HUES64 (cell line): Measurements from ENCODE around the gene RALGPS1.

ENCODE experiments used
- H3K27ac ChIP-seq: 2 replicates; pipeline ENCODE4 v1.7.0; 2013; ENCODE audit warnings: low read depth, low read length, inconsistent platforms
- H3K27me3 ChIP-seq: 2 replicates; pipeline ENCODE4 v1.6.1; 2013; ENCODE audit warnings: mild to moderate bottlenecking, low read length; ENCODE audit not compliant: insufficient read depth
- H3K36me3 ChIP-seq: 2 replicates; pipeline ENCODE4 v1.6.1; 2013; ENCODE audit warnings: mild to moderate bottlenecking, low read length; ENCODE audit not compliant: insufficient read depth
- H3K4me1 ChIP-seq: 2 replicates; pipeline ENCODE4 v1.6.1; 2013; ENCODE audit warnings: mild to moderate bottlenecking, low read length, moderate library complexity; ENCODE audit not compliant: insufficient read depth
- H3K4me3 ChIP-seq: 2 replicates; pipeline ENCODE4 v1.5.1; 2013; ENCODE audit warnings: mild to moderate bottlenecking, low read length, moderate library complexity
- H3K9ac ChIP-seq: 2 replicates; pipeline ENCODE4 v1.6.1; 2013; ENCODE audit warnings: mild to moderate bottlenecking, low read depth, low read length
- H3K9me3 ChIP-seq: 2 replicates; pipeline ENCODE4 v1.6.1; 2013; ENCODE audit warnings: low read depth, low read length; ENCODE audit not compliant: insufficient read depth
- WGBS: fragments of 150-250, 120-280 bp; methylation state at CpG from one replicate; pipeline ENCODE4 v1.1.7; 2013; ENCODE audit warnings: missing lambda C conversion rate; 5-methylcytosine and 5-hydroxymethylcytosine counted together

The RALGPS1 gene

DNA sequence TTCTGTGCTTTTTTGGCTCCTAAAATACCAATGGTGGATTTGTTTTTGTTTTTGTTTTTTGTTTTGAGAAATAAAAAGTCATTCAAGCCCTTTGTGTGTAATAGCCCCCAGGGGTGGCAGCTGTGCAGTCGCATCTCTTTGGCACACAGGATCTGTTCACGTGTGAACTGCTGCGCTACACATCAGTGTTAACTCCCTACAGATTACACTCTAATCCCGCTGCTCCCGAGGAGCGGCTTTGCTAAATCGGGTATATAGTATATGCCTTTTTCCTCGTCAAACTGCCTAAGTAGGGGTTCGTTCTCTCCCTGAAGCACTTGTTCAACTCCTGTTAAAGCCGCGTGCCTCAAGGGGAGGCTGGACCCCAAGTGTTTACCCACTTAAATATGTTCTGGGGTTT is 31.8 kb upstream of the RALGPS1 start:
- Histone ChIP-seq H3K4me1 (peaks cover 14% of the 10 kb centered on the region), H3K9me3 (no peaks in the 10 kb centered on the region), H3K36me3 (peaks cover 36% of the 10 kb centered on the region), H3K27me3 (no peaks in the 10 kb centered on the region), H3K27ac (no peak overlapping the region), H3K9ac (no peak overlapping the region), H3K4me3 (no peak overlapping the region)
- WGBS = 94% methylated on average over 11 of the region's 11 CpGs

DNA sequence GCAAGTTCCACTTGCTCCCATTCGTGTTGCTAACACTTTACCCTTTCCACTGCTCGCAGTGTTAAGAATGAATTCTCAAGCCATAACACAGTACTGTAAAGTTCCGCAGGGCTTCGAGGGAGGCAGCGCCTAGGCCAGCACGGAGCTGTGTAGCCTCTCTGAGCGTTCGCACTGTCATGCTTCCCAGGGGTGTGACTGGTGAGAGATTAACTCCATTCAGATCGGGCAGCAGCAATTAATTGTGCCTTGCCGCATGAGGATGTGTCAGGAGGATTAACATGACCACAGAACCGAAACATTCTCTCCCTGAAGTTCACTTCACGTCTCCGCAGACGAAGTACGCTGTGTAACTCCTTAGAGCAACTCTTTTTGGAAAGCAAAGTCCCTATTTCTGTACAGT is 30.9 kb upstream of the RALGPS1 start:
- 83% methylated on average over 15 of the region's 15 CpGs for WGBS
- Histone ChIP-seq H3K36me3 (peaks cover 36% of the 10 kb centered on the region), H3K27me3 (no peaks in the 10 kb centered on the region), H3K9me3 (no peaks in the 10 kb centered on the region), H3K4me3 (no peak overlapping the region), H3K27ac (no peak overlapping the region), H3K9ac (no peak overlapping the region), H3K4me1 (peaks cover 14% of the 10 kb centered on the region)

DNA sequence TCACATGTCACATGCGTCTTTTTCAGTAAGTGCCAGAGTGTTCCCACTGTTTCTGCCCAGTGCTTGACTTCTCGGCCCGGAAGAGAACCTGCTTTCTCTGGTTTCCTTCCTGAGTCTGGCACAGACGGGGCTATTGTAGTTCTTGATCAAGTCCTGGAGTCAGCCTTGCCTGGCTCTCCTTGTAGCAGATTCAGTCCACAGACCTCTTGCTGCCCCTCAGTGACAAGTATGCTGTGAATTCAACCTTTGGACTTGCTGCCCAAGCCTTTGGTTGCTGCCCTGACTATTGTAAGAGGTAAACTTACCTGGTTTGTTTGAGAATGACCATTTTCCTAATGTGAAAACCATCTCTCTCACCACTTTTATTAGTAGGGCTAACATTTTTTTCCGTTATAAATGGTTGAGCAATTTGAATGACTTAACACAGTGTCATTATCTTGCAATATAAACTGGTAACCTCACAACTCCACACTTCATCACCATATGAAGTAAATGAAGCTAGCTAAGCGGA is 29.4 kb upstream of the RALGPS1 start:
- Histone ChIP-seq H3K36me3 (peaks cover 23% of the 10 kb centered on the region), H3K4me1 (peaks cover 14% of the 10 kb centered on the region), H3K4me3 (no peak overlapping the region), H3K27ac (no peak overlapping the region), H3K9me3 (no peaks in the 10 kb centered on the region), H3K9ac (no peak overlapping the region), H3K27me3 (no peaks in the 10 kb centered on the region)
- 94% methylated on average over 5 of the region's 6 CpGs for WGBS

DNA sequence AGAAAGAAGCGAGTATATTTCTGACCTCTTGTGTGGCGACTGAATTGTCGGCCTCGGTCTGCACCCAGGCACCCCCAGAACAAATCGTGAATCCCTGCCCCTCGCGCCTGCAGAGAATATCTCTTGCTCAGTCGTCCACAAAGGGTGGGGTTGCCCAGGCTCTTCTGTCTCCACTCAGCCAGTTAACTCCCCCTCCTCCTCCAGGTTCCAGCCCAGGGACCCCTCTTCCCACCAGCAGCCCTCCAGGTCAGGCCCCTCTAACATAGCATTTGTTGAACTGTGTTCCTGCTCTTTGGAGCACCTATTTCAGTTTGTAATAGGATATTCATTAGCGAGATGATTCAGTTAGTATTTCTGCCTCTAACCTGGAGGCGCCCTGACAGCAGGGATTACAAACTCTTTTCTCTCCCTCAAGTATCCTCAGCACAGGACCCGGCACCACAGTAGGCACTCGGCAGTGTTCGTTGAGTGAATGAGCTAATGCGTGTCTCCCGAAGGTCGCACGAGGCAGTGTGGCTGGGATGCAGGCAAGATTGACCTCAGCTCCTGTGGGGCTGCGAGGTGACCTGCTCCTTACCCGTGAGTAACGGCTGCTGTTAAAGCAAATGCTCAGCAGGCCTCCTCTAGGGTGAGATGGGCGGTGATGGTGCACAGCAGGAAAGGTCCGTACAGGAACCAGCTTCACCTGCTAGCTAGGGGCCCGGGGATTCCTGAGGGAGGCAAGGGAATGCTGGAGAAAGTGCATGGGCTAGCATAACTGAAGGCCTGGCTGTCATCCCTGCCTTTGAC is 28.4 kb upstream of the RALGPS1 start:
- Histone ChIP-seq H3K27me3 (no peaks in the 10 kb centered on the region), H3K4me3 (no peak overlapping the region), H3K27ac (no peak overlapping the region), H3K4me1 (peaks cover 14% of the 10 kb centered on the region), H3K9me3 (no peaks in the 10 kb centered on the region), H3K36me3 (peaks cover 14% of the 10 kb centered on the region), H3K9ac (no peak overlapping the region)
- 58% methylated on average over 23 of the region's 23 CpGs for WGBS

DNA sequence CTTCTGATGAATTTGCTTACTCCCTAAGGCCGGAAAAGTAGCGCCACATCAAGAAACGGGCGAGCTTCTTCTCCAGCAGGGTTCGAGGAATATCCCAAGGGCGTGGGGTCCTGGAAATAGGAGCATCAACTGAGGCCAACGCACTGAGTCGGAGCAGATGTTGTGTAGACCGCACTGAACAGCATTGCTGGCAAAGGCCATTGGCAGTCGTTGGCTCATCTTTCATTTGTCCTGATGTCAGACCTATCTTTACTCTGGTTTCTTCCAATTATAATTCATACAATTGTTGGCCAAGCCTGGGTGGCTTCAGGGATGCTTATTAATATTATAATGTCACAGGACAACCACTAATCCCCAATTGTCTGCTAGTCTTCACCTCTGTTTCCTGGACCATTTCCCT is 27.7 kb upstream of the RALGPS1 start:
- Histone ChIP-seq H3K27ac (no peak overlapping the region), H3K4me1 (peaks cover 14% of the 10 kb centered on the region), H3K4me3 (no peak overlapping the region), H3K27me3 (no peaks in the 10 kb centered on the region), H3K9me3 (no peaks in the 10 kb centered on the region), H3K9ac (no peak overlapping the region), H3K36me3 (peaks cover 8% of the 10 kb centered on the region; the same call in 1 of the 2 replicates)
- 92% methylated on average over 10 of the region's 10 CpGs for WGBS

DNA sequence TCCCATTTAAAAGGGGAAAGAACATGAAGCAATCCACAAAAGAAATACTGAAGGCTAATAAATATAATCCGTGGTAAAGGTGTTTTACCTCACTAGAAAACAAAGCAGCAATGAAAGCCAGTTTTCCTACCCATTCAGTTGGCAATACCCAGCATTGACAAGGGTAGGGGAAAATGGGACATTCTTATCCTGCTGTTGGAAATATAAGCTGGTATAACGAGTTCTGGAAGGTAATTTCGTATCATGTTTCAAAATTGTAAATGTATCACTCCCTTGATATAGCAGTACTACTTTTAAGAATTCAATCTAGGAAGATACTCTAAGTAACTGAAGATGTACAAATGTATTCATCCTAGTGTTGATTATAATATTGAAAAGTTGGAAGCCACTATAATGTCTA is 22.9 kb upstream of the RALGPS1 start:
- Histone ChIP-seq H3K4me3 (no peak overlapping the region), H3K9me3 (no peaks in the 10 kb centered on the region), H3K4me1 (no peaks in the 10 kb centered on the region), H3K27ac (no peak overlapping the region), H3K9ac (no peak overlapping the region), H3K27me3 (no peaks in the 10 kb centered on the region), H3K36me3 (no peaks in the 10 kb centered on the region)
- WGBS = 89% methylated on average over 1 of the region's 3 CpGs

DNA sequence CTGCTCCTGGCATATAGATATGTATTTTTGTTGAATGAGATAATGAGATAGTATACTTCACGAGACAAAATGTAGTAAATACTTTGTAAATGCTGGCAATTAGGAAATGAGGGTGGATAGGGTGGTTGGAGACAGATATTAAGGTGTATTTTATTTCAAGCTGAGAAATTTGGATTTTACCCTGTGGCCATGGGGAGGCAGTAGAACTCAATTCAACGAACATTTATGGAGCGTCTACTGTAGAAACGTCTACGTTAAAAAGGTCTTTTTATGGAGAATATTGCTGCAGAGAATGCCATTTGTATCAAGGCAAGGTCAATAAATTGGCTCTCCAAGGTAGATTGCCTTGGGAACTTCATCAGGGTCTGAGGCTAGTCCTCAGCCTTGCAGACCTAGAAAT is 21.5 kb upstream of the RALGPS1 start:
- Histone ChIP-seq H3K9ac (no peak overlapping the region), H3K4me3 (no peak overlapping the region), H3K36me3 (no peaks in the 10 kb centered on the region), H3K27ac (no peak overlapping the region), H3K27me3 (no peaks in the 10 kb centered on the region), H3K9me3 (no peaks in the 10 kb centered on the region), H3K4me1 (no peaks in the 10 kb centered on the region)
- 55% methylated on average over 5 of the region's 5 CpGs for WGBS

DNA sequence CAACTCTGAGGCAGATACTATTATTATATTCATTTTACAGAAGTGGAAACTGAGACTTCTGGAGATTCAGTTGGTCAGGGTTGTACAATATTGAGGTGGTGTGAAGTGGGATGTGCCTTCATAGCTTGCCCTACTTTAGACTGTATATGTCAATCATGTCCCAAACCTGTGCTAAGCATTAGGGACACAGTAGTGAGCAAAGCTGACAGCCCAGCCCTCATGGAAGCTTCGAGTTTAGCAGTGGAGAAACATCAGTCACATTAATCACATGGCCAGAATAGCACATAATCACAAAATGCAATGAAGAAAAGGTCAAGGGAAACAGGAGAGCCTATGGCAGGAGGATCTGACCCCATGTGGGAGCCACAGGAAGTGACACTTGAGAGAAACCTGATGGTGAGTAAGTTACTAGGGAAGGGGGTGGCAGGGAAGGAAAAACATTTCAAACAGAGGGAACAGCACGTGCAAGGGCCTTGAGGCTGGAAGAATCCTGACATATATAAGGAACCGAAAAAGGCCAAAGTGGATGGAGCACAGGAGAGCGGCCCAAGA is 20.5 kb upstream of the RALGPS1 start:
- 84% methylated on average over 4 of the region's 4 CpGs for WGBS
- no peak overlapping the region for H3K9ac ChIP-seq

DNA sequence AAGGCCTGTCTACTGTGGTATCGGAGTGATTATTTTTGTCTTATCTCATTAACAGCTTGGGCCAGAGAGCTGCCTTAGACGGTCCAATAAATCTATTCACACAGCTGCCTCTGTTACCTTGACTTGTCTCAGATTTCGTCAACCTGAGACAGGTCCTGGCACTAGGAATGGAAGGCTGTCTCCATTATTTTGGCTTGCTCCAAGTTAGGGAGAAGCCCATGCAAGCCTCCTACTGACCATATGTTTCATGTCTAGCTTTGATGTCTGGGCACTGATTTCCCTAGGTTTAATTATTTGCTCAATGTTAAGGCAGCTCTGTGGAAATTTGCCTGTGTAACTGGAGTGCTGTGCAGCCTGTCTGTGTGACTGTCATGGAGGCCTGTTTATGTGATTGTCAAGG is 12.4 kb upstream of the RALGPS1 start:
- Histone ChIP-seq H3K4me3 (no peak overlapping the region), H3K27ac (no peak overlapping the region), H3K36me3 (no peaks in the 10 kb centered on the region), H3K4me1 (no peaks in the 10 kb centered on the region), H3K9me3 (no peaks in the 10 kb centered on the region), H3K27me3 (no peaks in the 10 kb centered on the region), H3K9ac (no peak overlapping the region)
- 94% methylated on average over 3 of the region's 3 CpGs for WGBS

More for the DNA sequence above, 20.5 kb upstream of the RALGPS1 start:
- H3K4me3 ChIP-seq = no peak overlapping the region
- no peaks in the 10 kb centered on the region for H3K9me3 ChIP-seq
- no peak overlapping the region for H3K27ac ChIP-seq
- no peaks in the 10 kb centered on the region for H3K4me1 ChIP-seq
- H3K27me3 ChIP-seq = no peaks in the 10 kb centered on the region
- H3K36me3 ChIP-seq = no peaks in the 10 kb centered on the region

DNA sequence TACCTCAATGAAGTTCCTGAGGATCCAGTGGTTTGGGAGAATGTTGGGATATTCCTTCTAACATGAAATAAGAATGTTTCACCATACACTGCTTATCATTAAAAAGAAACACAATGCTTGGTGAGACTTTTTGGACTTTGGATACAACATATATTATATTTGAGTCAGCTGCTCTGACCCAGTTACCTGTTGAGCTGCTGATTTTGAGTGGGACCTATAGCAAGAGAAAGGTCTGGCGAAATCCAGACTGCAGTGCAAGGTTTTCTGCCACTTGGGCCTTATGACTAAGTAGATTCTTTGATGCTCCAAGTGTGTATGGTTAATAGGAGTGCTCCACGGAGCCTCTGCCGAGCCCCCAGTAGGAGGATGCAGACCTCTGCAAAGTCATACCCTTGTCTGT is 10.0 kb upstream of the RALGPS1 start:
- Histone ChIP-seq H3K27me3 (no peaks in the 10 kb centered on the region), H3K27ac (no peak overlapping the region), H3K36me3 (no peaks in the 10 kb centered on the region), H3K4me1 (no peaks in the 10 kb centered on the region), H3K9me3 (no peaks in the 10 kb centered on the region), H3K4me3 (no peak overlapping the region), H3K9ac (no peak overlapping the region)
- 90% methylated on average over 3 of the region's 3 CpGs for WGBS

DNA sequence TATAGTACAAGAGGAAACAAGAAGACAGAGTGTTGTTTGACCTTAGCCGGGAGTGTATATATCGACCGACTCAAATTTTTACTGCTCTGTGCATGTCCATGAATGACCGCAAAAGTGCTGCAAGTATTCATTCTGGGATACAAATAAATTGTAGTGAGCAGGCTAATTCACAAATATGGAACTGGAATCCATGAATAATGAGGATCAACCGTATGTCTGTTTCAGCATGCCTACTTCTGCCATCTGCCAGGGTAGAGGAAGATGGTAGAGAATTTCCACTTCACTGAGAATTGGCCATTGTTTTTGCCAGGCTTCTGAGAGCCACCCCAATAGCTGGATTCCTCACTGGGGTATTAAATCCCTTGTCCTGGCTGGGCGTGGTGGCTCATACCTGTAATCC is 8.5 kb upstream of the RALGPS1 start:
- Histone ChIP-seq H3K9me3 (no peaks in the 10 kb centered on the region), H3K9ac (no peak overlapping the region), H3K27ac (no peak overlapping the region), H3K27me3 (peaks cover under 1% of the 10 kb centered on the region; the same call in 1 of the 2 replicates), H3K4me3 (no peak overlapping the region), H3K4me1 (no peaks in the 10 kb centered on the region), H3K36me3 (no peaks in the 10 kb centered on the region)
- 95% methylated on average over 6 of the region's 6 CpGs for WGBS
